ENCODE data around the gene CSRNP3. TPM values are rescaled to one million over a fixed set of nuclear protein-coding genes. Genes with fewer than 3 reads are reported as not detected.

CSRNP3 gene
- total and polyA plus RNA-seq, 2 donors (not counting 1 experiment from before 2014, with no cell fraction given) = not detected

DNA sequence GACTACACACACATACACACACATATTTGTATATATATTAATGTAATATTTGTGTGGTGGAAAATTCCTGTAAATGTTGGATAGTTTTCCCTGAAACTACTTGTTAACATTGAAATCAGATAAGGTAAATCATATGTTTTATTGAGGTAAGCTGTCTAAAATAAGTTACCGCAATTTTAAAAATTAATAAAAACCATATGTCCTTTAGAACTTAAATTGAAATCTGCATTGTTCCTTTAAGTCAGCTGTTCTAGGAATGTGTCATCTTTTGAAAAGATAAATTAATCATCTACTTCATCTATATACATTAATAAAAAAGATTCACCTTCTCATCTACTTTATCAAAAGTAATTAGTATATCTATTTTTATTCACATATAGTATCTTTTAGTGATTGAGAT, 102.0 kb downstream of the CSRNP3 start:
- no peak overlapping the region for H3K9ac ChIP-seq (ENCODE audit: low read length)
- Mint-ChIP-seq H3K9me3 (ENCODE audit: insufficient read depth) (no peaks in the 10 kb centered on the region), H3K4me1 (peaks cover 7% of the 10 kb centered on the region)

GRCh38 chr2:165572151-165572550, 102.7 kb downstream of the CSRNP3 start:
- Histone ChIP-seq H3K36me3 (replicated peaks in 1 of 2; ENCODE audit: control extremely low read depth in 1 of 2, control insufficient read depth in 1 of 2, extremely low read depth in 1 of 2, insufficient read depth in 2 of 2, low read length in 1 of 2) (no peaks in the 10 kb centered on the region), H3K4me2 (replicated peaks; ENCODE audit: low read depth, low read length, poor library complexity, severe bottlenecking) (no peak overlapping the region), H3K4me3 (ENCODE audit: control extremely low read depth in 1 of 5, extremely low read depth in 1 of 5, insufficient read depth in 1 of 5, low read depth in 2 of 5, low read length in 4 of 5) (no peak overlapping the region), H3K27ac (ENCODE audit: low read length in 2 of 2) (no peak overlapping the region), H2AFZ (ENCODE audit: insufficient read depth, low read depth, low read length, poor library complexity, severe bottlenecking) (no peak overlapping the region), H3K9ac (ENCODE audit: low read length) (no peak overlapping the region), H4K20me1 (ENCODE audit: control insufficient read depth, insufficient read depth, low read length, poor library complexity, severe bottlenecking) (no peaks in the 10 kb centered on the region), H3K27me3 (replicated peaks in 1 of 4; ENCODE audit: control extremely low read depth in 1 of 4, control insufficient read depth in 3 of 4, insufficient read depth in 4 of 4, low read length in 3 of 4) (peaks cover 0 to 6% (median 0%) of the 10 kb centered on the region in 4 experiments), H3K4me1 (ENCODE audit: control insufficient read depth in 2 of 2, insufficient read depth in 2 of 2, low read length in 2 of 2) (no peaks in the 10 kb centered on the region), H3K9me3 (ENCODE audit: control extremely low read depth in 1 of 3, control insufficient read depth in 2 of 3, insufficient read depth in 1 of 3, low read length in 2 of 3) (no peaks in the 10 kb centered on the region), H3K79me2 (ENCODE audit: control insufficient read depth, insufficient read depth, low read length) (no peaks in the 10 kb centered on the region)
- intact Hi-C loops (cut with micrococcal nuclease) = no loop called here
- peaks cover 7% of the 10 kb centered on the region for H3K4me1 Mint-ChIP-seq
- CTCF ChIA-PET = no interaction called here
- H3K27ac Mint-ChIP-seq = no peak overlapping the region
- ATAC-seq (ENCODE audit: low read depth) (no peak), DNase-seq (no peak)
- TF ChIP-seq EZH2 (IDR thresholded peaks at IDR 0.05; ENCODE audit: borderline replicate concordance, insufficient read depth, low read depth, low read length, poor library complexity, severe bottlenecking) = no peak
- TF ChIP-seq, protein P1, sequence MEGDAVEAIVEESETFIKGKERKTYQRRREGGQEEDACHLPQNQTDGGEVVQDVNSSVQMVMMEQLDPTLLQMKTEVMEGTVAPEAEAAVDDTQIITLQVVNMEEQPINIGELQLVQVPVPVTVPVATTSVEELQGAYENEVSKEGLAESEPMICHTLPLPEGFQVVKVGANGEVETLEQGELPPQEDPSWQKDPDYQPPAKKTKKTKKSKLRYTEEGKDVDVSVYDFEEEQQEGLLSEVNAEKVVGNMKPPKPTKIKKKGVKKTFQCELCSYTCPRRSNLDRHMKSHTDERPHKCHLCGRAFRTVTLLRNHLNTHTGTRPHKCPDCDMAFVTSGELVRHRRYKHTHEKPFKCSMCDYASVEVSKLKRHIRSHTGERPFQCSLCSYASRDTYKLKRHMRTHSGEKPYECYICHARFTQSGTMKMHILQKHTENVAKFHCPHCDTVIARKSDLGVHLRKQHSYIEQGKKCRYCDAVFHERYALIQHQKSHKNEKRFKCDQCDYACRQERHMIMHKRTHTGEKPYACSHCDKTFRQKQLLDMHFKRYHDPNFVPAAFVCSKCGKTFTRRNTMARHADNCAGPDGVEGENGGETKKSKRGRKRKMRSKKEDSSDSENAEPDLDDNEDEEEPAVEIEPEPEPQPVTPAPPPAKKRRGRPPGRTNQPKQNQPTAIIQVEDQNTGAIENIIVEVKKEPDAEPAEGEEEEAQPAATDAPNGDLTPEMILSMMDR (IDR thresholded peaks at IDR 0.05) = no peak
- 80% methylated on average over 1 of the region's 3 CpGs for WGBS (ENCODE audit: insufficient coverage)
- H3K9me3 Mint-ChIP-seq (ENCODE audit: insufficient read depth) = no peaks in the 10 kb centered on the region
- H3K4me3 Mint-ChIP-seq = no peak overlapping the region
- H3K27me3 Mint-ChIP-seq = peaks cover 11% of the 10 kb centered on the region
- POLR2A ChIA-PET = no interaction called here

More for the DNA sequence above, 102.0 kb downstream of the CSRNP3 start:
- Histone ChIP-seq H3K36me3 (replicated peaks in 1 of 2; ENCODE audit: control extremely low read depth in 1 of 2, control insufficient read depth in 1 of 2, extremely low read depth in 1 of 2, insufficient read depth in 2 of 2, low read length in 1 of 2) (no peaks in the 10 kb centered on the region), H3K4me1 (ENCODE audit: control insufficient read depth in 2 of 2, insufficient read depth in 2 of 2, low read length in 2 of 2) (no peaks in the 10 kb centered on the region), H3K4me3 (ENCODE audit: control extremely low read depth in 1 of 5, extremely low read depth in 1 of 5, insufficient read depth in 1 of 5, low read depth in 2 of 5, low read length in 4 of 5) (no peak overlapping the region), H3K4me2 (replicated peaks; ENCODE audit: low read depth, low read length, poor library complexity, severe bottlenecking) (no peak overlapping the region), H3K27me3 (replicated peaks in 1 of 4; ENCODE audit: control extremely low read depth in 1 of 4, control insufficient read depth in 3 of 4, insufficient read depth in 4 of 4, low read length in 3 of 4) (peaks cover 0 to 6% (median 0%) of the 10 kb centered on the region in 4 experiments), H2AFZ (ENCODE audit: insufficient read depth, low read depth, low read length, poor library complexity, severe bottlenecking) (no peak overlapping the region), H3K9me3 (ENCODE audit: control extremely low read depth in 1 of 3, control insufficient read depth in 2 of 3, insufficient read depth in 1 of 3, low read length in 2 of 3) (no peaks in the 10 kb centered on the region), H3K79me2 (ENCODE audit: control insufficient read depth, insufficient read depth, low read length) (no peaks in the 10 kb centered on the region), H4K20me1 (ENCODE audit: control insufficient read depth, insufficient read depth, low read length, poor library complexity, severe bottlenecking) (no peaks in the 10 kb centered on the region), H3K27ac (ENCODE audit: low read length in 2 of 2) (no peak overlapping the region)
- no peak for TF ChIP-seq EZH2 (IDR thresholded peaks at IDR 0.05; ENCODE audit: borderline replicate concordance, insufficient read depth, low read depth, low read length, poor library complexity, severe bottlenecking)
- TF ChIP-seq, protein P1 (IDR thresholded peaks at IDR 0.05) = no peak
- no CpG with 5 or more reads among the region's 1 CpG for WGBS (ENCODE audit: insufficient coverage)
- Mint-ChIP-seq H3K27me3 (peaks cover 14% of the 10 kb centered on the region), H3K27ac (no peak overlapping the region), H3K4me3 (no peak overlapping the region)
- ChIA-PET CTCF (no interaction called here), POLR2A (no interaction called here)
- intact Hi-C loops (cut with micrococcal nuclease) = no loop called here
- no peak for DNase-seq
- no peak for ATAC-seq (ENCODE audit: low read depth)
